Dendritic cell treated with granulocyte-macrophage colony-stimulating factor and Interleukin-4, amounts not matched to agents 40 ng/mL and 50 ng/mL, for 4 days (primary cell): Measurements from ENCODE around the gene TNFRSF8.
"Not testable (repeated sequence)": the region's sequence is repeated elsewhere in the genome, so short reads cannot be mapped to it uniquely, and the experiment has no call there.

ENCODE experiments used
- H3K27ac Mint-ChIP-seq: one replicate; pipeline ENCODE4 v1.8.0; 2022; ENCODE audit warnings: mild to moderate bottlenecking, mixed read lengths
- H3K27me3 Mint-ChIP-seq: one replicate; pipeline ENCODE4 v1.8.0; 2022; ENCODE audit warnings: mild to moderate bottlenecking, mixed read lengths
- H3K36me3 Mint-ChIP-seq: one replicate; pipeline ENCODE4 v1.8.0; 2022; ENCODE audit warnings: low read depth, mixed read lengths
- H3K4me1 Mint-ChIP-seq: one replicate; pipeline ENCODE4 v1.8.0; 2022; ENCODE audit warnings: low read depth, mixed read lengths
- H3K4me3 Mint-ChIP-seq: one replicate; pipeline ENCODE4 v1.8.0; 2022; ENCODE audit warnings: mild to moderate bottlenecking, moderate library complexity, mixed read lengths
- H3K9me3 Mint-ChIP-seq: one replicate; pipeline ENCODE4 v1.8.0; 2022; ENCODE audit warnings: mixed read lengths
- intact Hi-C: fragments of 100-400 bp; cut with micrococcal nuclease; formaldehyde crosslinking; loops from one replicate; pipeline ENCODE4 v1.15.0; 2022

Gene TNFRSF8

DNA sequence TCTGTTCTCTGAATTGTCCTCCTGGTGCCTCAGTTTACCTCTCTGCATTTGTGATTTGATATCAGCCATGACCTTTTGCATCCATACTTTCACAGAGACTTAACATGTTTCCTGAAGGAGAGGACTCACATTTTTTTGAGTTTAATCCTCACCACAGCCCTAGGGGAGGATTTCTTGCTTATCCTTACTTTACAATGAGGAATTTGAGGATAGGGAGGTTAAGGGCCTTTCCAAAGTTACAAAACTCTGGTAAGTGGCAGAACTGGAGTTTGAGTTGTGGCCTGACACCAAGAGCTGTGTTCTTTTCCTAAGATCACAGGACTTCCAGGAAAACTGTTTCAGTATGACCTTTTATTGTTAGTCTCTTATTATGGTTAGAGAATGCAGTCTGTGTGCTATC lies 34.2 kb downstream of the TNFRSF8 start:
- Mint-ChIP-seq H3K4me3 (no peak overlapping the region), H3K27me3 (no peaks in the 10 kb centered on the region), H3K9me3 (peaks cover 8% of the 10 kb centered on the region), H3K36me3 (no peaks in the 10 kb centered on the region), H3K4me1 (no peaks in the 10 kb centered on the region), H3K27ac (no peak overlapping the region)
- intact Hi-C loops: no loop called here

DNA sequence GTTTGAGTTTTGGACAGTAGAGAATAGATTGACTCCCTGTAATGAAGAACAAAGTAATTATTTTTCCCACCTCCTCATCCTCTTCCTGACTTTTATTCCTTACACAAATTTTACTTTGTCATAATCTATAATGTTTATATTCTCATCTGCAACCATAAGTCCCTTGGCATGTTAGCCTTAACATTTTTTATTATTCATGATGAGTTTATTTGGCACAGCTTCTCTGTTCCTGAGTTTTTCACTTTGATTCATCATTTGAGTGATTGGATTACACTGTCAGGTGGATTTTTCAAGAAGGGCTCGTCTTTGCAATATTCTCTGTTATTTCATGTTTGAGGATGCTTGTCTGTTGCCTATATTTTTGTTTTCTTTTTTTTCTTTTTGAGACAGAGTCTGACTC lies 35.7 kb downstream of the TNFRSF8 start:
- no peaks in the 10 kb centered on the region for H3K36me3 Mint-ChIP-seq
- H3K27me3 Mint-ChIP-seq: no peaks in the 10 kb centered on the region
- no peak overlapping the region for H3K4me3 Mint-ChIP-seq
- no peaks in the 10 kb centered on the region for H3K4me1 Mint-ChIP-seq
- peaks cover 8% of the 10 kb centered on the region for H3K9me3 Mint-ChIP-seq
- H3K27ac Mint-ChIP-seq: no peak overlapping the region
- intact Hi-C loops: no loop called here

DNA sequence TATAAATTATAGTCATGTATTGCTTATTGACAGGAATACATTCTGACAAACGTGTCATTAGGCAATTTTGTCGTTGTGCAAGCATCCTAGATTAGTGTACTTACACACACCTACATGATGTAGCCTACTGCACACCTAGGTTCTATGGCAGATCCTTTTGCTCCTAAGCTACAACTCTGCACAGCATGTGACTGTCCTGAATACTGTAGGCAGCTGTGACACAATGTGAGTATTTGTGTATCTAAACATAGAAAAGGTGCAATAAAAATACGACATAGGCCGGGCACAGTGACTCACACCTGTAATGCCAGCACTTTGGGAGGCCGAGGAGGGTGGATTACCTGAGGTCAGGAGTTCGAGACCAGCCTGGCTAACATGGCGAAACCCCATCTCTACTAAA lies 36.5 kb downstream of the TNFRSF8 start:
- peaks cover 8% of the 10 kb centered on the region for H3K9me3 Mint-ChIP-seq
- H3K36me3 Mint-ChIP-seq: no peaks in the 10 kb centered on the region
- H3K27me3 Mint-ChIP-seq: peaks cover 4% of the 10 kb centered on the region
- no peak overlapping the region for H3K4me3 Mint-ChIP-seq
- intact Hi-C loops: no loop called here
- no peaks in the 10 kb centered on the region for H3K4me1 Mint-ChIP-seq
- no peak overlapping the region for H3K27ac Mint-ChIP-seq

DNA sequence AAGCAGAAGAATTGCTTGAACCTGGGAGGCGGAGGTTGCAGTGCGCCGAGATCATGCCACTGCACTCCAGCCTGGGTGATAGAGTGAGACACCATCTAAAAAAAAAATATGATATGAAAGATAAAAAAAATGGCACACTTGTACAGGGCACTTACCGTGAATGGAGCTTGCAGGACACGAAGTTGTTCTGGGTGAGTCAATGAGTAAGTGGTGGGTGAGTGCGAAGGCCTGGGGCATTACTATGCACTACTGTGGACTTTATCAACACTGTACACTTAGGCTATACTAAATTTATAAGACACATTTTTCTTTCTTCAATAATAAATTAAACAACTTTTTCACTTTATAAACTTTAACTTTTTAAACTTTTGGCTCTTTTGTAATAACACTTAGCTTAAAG lies 37.0 kb downstream of the TNFRSF8 start:
- intact Hi-C loops: no loop called here
- no peaks in the 10 kb centered on the region for H3K4me1 Mint-ChIP-seq
- H3K27me3 Mint-ChIP-seq: peaks cover 4% of the 10 kb centered on the region
- peaks cover 8% of the 10 kb centered on the region for H3K9me3 Mint-ChIP-seq
- no peak overlapping the region for H3K27ac Mint-ChIP-seq
- H3K4me3 Mint-ChIP-seq: no peak overlapping the region
- H3K36me3 Mint-ChIP-seq: no peaks in the 10 kb centered on the region

DNA sequence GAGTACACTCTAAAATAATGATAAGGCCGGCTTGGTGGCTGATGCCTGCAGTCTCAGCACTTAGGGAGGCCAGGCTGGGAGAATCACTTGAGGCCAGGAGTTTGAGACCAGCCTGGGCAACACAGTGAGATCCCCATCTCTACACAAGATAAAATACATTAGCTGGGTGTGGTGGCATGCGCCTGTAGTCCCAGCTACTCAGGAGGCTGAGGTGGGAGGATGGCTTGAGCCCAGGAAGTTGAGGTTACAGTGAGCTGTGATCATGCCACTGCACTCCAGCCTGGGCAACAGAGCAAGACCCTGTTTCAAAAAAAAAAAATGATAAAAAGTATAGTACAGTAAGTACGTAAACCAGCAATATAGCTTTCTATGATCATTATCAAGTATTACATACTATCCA lies 38.0 kb downstream of the TNFRSF8 start:
- H3K9me3 Mint-ChIP-seq, H3K4me3 Mint-ChIP-seq, H3K4me1 Mint-ChIP-seq, intact Hi-C loops, H3K27me3 Mint-ChIP-seq, H3K27ac Mint-ChIP-seq, H3K36me3 Mint-ChIP-seq: not testable (repeated sequence)

DNA sequence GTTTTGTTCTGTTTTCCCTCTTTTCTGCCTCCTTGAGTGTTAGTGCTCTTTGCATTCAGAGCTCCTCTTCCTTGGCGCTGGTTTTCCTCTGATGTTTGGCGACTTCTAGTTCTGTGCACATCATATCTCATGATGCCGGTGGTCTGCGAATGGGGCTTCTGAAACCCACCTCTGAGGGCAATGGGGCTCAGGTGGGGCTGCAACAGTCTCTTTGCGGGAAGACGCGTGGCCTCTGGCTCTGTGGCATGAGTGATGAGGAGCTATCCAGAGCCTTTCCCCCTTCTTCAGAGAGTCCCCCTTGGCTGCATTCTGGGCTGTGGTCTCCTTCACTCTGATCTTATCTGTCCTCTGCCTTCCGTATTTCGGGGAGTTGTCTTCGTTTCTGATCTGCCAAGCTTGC lies 39.0 kb downstream of the TNFRSF8 start:
- intact Hi-C loops: no loop called here
- Mint-ChIP-seq H3K36me3 (no peaks in the 10 kb centered on the region), H3K9me3 (no peaks in the 10 kb centered on the region), H3K4me3 (no peak overlapping the region), H3K4me1 (no peaks in the 10 kb centered on the region), H3K27me3 (peaks cover 8% of the 10 kb centered on the region), H3K27ac (no peak overlapping the region)

DNA sequence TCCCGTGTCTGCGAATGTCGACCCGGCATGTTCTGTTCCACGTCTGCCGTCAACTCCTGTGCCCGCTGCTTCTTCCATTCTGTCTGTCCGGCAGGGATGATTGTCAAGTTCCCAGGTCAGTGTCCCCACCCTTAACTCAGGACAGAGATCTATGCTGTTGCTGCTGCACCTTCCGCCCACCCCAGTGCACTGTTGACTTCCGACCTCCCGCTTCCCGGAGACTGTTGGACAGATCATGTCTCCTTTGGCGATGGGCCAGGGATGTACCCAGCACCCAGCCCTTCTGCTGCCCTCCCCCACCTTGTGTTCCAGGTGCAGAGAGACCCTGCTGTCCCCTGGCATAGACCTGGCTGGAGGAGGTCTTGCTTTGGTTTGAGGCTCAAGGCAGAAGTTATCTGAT lies 41.3 kb downstream of the TNFRSF8 start:
- H3K4me1 Mint-ChIP-seq: no peaks in the 10 kb centered on the region
- no peak overlapping the region for H3K27ac Mint-ChIP-seq
- H3K27me3 Mint-ChIP-seq: peaks cover 8% of the 10 kb centered on the region
- no peak overlapping the region for H3K4me3 Mint-ChIP-seq
- no peaks in the 10 kb centered on the region for H3K9me3 Mint-ChIP-seq
- intact Hi-C loops: no loop called here
- no peaks in the 10 kb centered on the region for H3K36me3 Mint-ChIP-seq

DNA sequence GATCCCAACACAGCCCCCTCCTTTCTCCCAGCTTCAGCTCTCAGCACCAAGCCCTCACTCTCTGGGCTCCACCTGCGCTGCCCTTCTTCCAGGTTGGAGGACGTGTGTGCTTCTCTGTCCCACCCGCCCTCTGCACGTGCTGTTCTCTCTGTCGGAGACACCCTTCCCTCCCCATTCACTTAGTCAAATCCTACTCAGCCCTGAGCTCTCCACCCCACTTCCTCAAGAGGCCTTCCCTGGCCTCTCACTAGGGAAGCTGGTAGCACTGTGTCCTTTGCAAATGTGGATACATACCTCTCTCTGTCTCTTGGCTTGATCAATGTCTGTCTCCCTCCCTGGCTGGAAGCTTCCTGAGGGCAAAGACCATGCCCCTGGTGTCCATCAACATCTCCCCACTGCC lies 43.0 kb downstream of the TNFRSF8 start:
- no peak overlapping the region for H3K27ac Mint-ChIP-seq
- no peaks in the 10 kb centered on the region for H3K36me3 Mint-ChIP-seq
- H3K4me3 Mint-ChIP-seq: no peak overlapping the region
- peaks cover 8% of the 10 kb centered on the region for H3K27me3 Mint-ChIP-seq
- intact Hi-C loops: no loop called here
- no peaks in the 10 kb centered on the region for H3K4me1 Mint-ChIP-seq
- H3K9me3 Mint-ChIP-seq: no peaks in the 10 kb centered on the region

DNA sequence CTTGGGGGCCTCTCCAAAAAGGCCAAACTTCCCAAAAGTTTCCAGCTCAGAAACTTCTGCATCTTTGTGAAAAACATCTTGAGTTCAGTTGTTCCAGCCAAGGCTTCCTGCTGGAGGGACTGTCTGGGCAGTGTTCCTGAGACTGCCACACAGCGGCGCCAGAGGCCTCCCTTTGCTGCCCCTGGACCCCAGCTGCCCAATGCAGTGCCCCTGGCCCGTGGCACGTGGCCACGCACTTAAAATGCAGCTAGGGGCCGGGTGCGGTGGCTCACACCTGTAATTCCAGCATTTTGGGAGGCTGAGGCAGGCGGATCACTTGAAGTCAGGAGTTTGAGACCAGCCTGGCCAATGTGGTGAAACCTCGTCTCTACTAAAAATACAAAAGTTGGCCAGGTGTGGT lies 43.8 kb downstream of the TNFRSF8 start:
- H3K4me1 Mint-ChIP-seq, intact Hi-C loops, H3K9me3 Mint-ChIP-seq, H3K27me3 Mint-ChIP-seq, H3K36me3 Mint-ChIP-seq, H3K4me3 Mint-ChIP-seq, H3K27ac Mint-ChIP-seq: not testable (repeated sequence)

DNA sequence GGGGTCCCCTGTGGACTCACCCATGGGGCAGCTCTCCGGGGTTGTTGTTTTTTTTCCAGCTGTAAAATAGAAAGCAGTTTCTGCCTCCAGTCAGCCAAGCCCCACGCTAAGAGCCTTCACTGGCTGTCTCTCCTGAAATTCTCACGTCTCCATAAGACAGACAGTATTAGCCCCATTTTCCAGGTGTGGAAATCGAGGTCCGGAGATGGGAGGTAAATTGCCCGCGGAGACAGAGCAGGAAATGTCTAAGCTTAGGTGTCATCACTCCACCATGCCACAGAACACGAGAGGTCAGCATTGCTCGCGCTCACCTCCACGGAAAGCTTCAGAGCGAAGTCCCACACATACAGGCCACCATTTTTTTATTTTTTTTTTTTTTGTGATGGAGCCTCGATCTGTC lies 44.6 kb downstream of the TNFRSF8 start:
- intact Hi-C loops: no loop called here
- H3K27me3 Mint-ChIP-seq: peaks cover 8% of the 10 kb centered on the region
- H3K9me3 Mint-ChIP-seq: no peaks in the 10 kb centered on the region
- H3K4me3 Mint-ChIP-seq: no peak overlapping the region
- H3K36me3 Mint-ChIP-seq: no peaks in the 10 kb centered on the region
- H3K27ac Mint-ChIP-seq: no peak overlapping the region
- no peaks in the 10 kb centered on the region for H3K4me1 Mint-ChIP-seq

DNA sequence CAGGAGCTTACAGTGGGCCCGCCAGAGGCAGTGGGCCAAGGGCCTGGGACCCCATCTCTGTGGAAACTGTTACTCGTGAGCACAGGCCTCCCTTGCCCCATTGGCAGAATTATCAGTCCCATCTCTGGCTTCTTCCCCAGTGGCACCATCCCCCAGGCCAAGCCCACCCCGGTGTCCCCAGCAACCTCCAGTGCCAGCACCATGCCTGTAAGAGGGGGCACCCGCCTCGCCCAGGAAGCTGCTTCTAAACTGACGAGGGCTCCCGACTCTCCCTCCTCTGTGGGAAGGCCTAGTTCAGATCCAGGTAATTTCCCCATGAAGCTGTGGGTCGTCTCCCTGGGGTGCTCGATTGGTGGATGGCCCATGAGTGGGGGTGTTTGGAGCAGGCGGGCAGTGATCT lies 46.8 kb downstream of the TNFRSF8 start:
- intact Hi-C loops: no loop called here
- Mint-ChIP-seq H3K4me3 (no peak overlapping the region), H3K9me3 (no peaks in the 10 kb centered on the region), H3K27me3 (peaks cover 4% of the 10 kb centered on the region), H3K36me3 (no peaks in the 10 kb centered on the region), H3K4me1 (no peaks in the 10 kb centered on the region), H3K27ac (no peak overlapping the region)

DNA sequence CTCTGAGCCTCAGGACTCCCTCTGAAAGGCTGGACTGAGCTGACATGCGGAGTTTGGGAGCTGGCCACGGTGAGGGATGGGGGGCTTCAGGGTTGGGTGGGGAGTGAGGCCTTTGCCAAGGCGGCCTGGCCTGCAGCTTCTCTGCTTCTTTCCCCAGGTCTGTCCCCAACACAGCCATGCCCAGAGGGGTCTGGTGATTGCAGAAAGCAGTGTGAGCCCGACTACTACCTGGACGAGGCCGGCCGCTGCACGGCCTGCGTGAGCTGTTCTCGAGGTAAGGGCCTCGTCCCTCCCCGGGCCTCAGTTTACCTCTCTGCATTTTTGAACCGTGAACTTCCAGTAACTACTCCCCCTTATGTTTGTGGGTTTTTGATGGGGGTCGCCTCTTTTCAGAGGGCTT lies 48.6 kb downstream of the TNFRSF8 start:
- Mint-ChIP-seq H3K27ac (no peak overlapping the region), H3K27me3 (no peaks in the 10 kb centered on the region), H3K36me3 (no peaks in the 10 kb centered on the region), H3K9me3 (no peaks in the 10 kb centered on the region), H3K4me1 (no peaks in the 10 kb centered on the region), H3K4me3 (no peak overlapping the region)
- intact Hi-C loops: no loop called here

DNA sequence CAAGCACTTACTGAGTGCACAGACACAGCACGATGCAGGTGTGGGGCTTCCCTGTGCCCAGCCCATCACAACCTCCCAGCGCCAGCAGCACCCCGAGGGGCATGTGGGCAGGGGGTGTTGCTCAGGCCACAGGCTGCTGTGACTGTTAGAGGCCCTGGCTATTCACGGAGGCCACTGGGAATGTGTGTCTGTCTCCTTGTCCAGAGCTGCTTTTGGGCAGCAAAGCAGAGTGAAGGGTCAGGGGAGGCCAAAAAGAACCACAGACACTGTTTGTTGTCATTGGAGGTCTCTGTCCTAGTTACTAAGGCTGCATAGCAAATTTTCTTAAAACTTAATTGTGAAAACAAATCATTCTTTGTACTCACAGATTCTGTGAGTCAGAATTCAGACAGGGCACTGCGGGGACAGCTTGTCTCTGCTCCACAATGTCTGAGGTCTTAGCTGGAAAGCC lies 49.6 kb downstream of the TNFRSF8 start:
- no peak overlapping the region for H3K27ac Mint-ChIP-seq
- intact Hi-C loops: no loop called here
- H3K9me3 Mint-ChIP-seq: no peaks in the 10 kb centered on the region
- no peaks in the 10 kb centered on the region for H3K27me3 Mint-ChIP-seq
- no peaks in the 10 kb centered on the region for H3K4me1 Mint-ChIP-seq
- H3K36me3 Mint-ChIP-seq: no peaks in the 10 kb centered on the region
- no peak overlapping the region for H3K4me3 Mint-ChIP-seq

DNA sequence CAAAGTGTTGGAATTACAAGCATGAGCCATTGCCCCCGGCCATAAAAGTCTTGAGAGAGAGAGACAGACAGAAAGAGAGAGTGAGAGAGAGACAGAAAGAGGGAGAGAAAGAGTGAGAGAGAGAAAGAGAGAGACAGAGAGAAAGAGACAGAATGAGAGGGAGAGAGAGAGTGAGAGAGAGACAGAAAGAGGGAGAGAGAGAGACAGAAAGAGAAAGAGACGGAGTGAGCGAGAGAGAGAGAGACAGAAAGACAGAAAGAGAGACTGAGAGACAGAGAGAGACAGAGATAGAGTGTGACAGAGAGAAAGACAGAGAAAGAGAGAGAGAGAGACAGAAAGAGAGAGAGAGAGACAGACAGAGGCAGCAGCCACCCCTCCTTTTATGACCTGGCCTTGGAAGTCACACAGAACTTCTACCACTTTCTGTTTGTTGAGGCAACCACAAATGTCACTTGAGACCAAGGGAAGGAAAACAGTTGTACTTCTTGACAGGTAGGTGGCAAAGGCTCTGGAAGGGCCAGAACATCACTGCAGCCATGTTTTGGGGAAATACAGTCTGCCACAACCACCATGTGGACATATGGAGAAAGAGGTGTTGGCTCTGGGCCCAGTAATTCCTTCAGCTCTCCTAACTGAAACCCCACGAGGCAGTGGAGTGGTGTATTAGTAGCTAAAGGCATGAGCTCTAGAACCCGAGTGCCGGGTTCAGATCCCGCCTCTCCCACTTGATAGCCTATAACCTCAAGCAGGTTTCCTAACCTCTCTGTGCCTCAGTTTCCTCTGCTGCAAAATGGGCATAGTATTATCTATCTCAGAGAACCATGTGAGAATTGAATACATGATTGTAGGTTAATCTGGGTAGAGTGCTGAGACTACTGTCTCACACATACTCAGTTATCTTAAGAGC lies 50.6 kb downstream of the TNFRSF8 start:
- Mint-ChIP-seq H3K4me1 (no peaks in the 10 kb centered on the region), H3K27me3 (no peaks in the 10 kb centered on the region), H3K36me3 (no peaks in the 10 kb centered on the region), H3K4me3 (no peak overlapping the region), H3K9me3 (no peaks in the 10 kb centered on the region), H3K27ac (no peak overlapping the region)
- intact Hi-C loops: no loop called here

DNA sequence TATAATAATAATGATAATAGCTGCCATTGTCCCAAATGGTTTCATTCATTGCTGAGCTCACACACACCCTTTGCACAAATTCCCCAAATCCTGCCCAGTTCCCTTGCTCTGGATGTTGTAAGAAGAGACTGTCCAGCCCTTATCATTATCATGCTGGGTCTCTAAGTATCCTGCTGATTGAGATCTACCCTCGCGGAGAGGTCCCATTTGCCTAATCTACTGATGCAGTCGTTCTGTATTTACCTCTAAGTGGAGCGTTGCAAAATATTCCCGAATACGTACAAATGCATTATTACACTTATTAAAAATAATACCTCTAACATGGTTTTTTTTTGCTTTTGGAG lies 51.2 kb downstream of the TNFRSF8 start:
- H3K27ac Mint-ChIP-seq: no peak overlapping the region
- H3K4me1 Mint-ChIP-seq: no peaks in the 10 kb centered on the region
- intact Hi-C loops: no loop called here
- no peaks in the 10 kb centered on the region for H3K36me3 Mint-ChIP-seq
- no peaks in the 10 kb centered on the region for H3K27me3 Mint-ChIP-seq
- H3K9me3 Mint-ChIP-seq: no peaks in the 10 kb centered on the region
- H3K4me3 Mint-ChIP-seq: no peak overlapping the region
